SJSA1 (cell line): ENCODE data around the gene VENTX. TPM values are rescaled to one million over a fixed set of nuclear protein-coding genes. Genes with fewer than 3 reads are reported as not detected.

Source experiments
- DNase-seq, 2 experiments: peaks; one replicate each; pipeline ENCODE4 v3.0.0-alpha.2; 2015 to 2020; ENCODE audit warnings: low spot score in 2 of 2, low read depth in 1 of 2
- H3K27ac ChIP-seq: fragments of 250-450 bp; sonication (Bioruptor Pico); 2 replicates; pipeline ENCODE4 v1.5.1; 2020; ENCODE audit warnings: mild to moderate bottlenecking, moderate library complexity
- H3K27me3 ChIP-seq: fragments of 250-450 bp; sonication (Bioruptor Pico); replicated peaks from 2 replicates; pipeline ENCODE4 v1.5.1; 2020; ENCODE audit warnings: mild to moderate bottlenecking, moderate library complexity
- H3K36me3 ChIP-seq: fragments of 250-450 bp; sonication (Bioruptor Pico); 2 replicates; pipeline ENCODE4 v1.5.1; 2020; ENCODE audit warnings: mild to moderate bottlenecking
- H3K4me1 ChIP-seq: fragments of 250-450 bp; sonication (Bioruptor Pico); replicated peaks from 2 replicates; pipeline ENCODE4 v1.6.1; 2021; ENCODE audit warnings: mild to moderate bottlenecking
- H3K4me3 ChIP-seq: fragments of 250-450 bp; sonication (Bioruptor Pico); 2 replicates; pipeline ENCODE4 v1.5.1; 2020; ENCODE audit warnings: mild to moderate bottlenecking
- H3K9me3 ChIP-seq: fragments of 250-450 bp; sonication (Bioruptor Pico); replicated peaks from 2 replicates; pipeline ENCODE4 v1.5.1; 2020; ENCODE audit warnings: mild to moderate bottlenecking
- total RNA-seq: library from RNA; depleted of rRNA; stranded (reverse); fragments of >200 nt; shearing (Covaris generic); gene quantifications from 2 replicates; pipeline ENCODE4 v1.2.3, GENCODE V29; 2014

The VENTX gene
- total RNA-seq, 1 experiment from 2014 or later = not detected

DNA sequence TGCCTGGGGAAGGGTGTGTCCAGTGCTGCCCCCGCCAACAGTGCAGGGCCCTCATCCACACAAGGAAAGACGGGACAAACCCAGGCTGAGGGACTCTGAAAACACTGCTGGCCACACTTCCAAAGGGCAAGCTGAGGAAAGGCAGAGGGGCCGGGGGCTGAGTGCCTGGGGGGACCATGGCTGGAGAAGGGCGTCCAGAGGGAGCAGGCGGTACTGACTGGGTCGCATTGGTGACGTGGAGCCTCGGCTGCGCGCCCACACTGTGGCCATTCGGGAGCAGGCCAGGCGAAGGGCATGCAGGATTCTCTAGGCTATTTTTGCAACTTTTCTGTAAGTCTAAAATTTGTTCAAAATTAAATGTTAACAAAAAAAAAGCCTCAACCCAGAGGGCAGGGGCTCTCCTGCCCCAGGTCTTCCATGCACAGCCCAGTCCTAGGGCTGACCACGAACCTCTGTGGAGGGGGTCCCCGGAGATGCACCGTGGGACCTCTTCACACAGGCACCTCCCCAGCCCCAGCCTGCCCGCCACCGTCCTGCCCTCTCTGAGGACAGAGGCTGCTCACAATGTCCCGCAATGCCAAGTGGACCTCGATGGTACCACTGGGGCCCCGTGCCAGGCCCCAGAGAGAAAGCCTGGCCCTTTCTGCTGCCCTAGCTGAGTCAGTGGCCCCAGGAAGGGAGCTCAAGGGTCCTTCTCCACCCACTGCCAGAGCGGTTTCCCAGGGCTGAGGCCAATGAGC lies 28.6 kb downstream of the VENTX start:
- Histone ChIP-seq H3K9me3 (peaks cover 3% of the 10 kb centered on the region; the same call in 1 of the 2 replicates), H3K36me3 (peaks cover 2% of the 10 kb centered on the region; the same call in 1 of the 2 replicates), H3K4me1 (peaks cover 5% of the 10 kb centered on the region), H3K27me3 (no peaks in the 10 kb centered on the region; the same call in 1 of the 2 replicates), H3K27ac (no peak overlapping the region), H3K4me3 (no peak overlapping the region)
- DNase-seq = no peak

DNA sequence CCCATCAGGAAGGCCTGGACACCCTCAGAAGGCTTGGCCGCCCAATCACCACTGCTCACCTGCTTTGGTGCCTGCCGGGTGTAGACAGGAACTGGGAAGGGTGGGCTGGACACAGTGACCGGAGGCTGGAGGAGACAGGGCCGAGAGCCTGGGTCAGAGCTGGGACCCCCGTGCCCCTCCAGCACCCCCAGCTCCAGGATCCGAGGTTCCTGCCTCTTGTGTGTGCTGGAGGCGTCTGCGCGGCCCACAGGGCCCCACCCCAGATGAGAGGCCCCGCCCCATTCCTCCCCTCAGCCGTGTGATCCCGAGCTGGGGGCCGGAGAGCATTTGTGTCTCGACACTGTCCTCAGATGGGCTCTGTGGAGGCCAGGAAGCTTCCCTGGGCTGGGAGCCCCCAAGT lies 29.6 kb downstream of the VENTX start:
- DNase-seq = no peak

DNA sequence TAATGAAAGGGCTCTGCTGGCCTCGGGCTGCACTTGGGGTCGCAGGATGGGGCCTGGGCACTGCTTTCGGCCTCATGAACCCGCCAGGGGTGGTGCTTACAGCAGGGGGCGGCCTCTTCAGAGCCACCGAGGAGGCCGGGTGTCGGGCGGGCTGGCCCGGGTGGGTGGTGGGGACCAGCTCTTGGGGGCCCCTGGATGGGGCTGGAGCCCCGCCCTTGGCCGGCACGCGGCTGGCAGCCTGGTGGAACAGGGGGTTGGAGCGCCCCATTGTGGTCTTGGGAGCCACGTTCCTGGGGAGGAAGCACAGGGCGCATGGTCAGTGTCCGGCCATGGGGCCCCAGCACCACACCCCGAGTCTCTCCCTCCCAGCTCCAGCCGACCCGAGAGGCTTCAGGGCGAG lies 30.2 kb downstream of the VENTX start:
- no peaks in the 10 kb centered on the region; the same call in 1 of the 2 replicates for H3K27me3 ChIP-seq
- no peak overlapping the region for H3K4me3 ChIP-seq
- no peaks in the 10 kb centered on the region for H3K36me3 ChIP-seq
- H3K4me1 ChIP-seq = no peaks in the 10 kb centered on the region
- H3K27ac ChIP-seq = no peak overlapping the region
- no peak for DNase-seq
- no peaks in the 10 kb centered on the region for H3K9me3 ChIP-seq

More for the DNA sequence above, 29.6 kb downstream of the VENTX start:
- no peak overlapping the region for H3K27ac ChIP-seq
- no peaks in the 10 kb centered on the region for H3K4me1 ChIP-seq
- no peaks in the 10 kb centered on the region for H3K36me3 ChIP-seq
- no peaks in the 10 kb centered on the region for H3K9me3 ChIP-seq
- H3K27me3 ChIP-seq = no peaks in the 10 kb centered on the region; the same call in 1 of the 2 replicates
- H3K4me3 ChIP-seq = no peak overlapping the region

DNA sequence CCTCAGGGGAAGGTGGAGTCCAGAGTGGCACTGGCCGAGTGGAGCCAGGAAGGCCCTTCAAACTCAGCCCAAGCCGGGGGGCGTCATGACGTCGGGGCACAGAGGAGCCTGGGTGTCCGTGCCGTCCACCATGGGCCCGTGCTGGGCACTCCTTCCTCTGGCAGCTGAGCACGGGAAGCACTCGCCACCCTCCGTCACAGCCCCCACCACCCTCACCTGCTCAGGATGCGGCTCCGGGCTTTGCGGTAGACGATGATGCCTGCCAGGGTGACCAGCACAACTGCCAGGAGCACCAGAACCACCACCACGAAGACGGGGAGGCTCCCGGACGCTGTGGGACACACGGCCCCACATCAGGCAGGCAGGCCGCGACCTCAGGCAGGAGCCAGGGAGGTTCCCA lies 30.9 kb downstream of the VENTX start:
- H3K27ac ChIP-seq = no peak overlapping the region
- H3K4me1 ChIP-seq = no peaks in the 10 kb centered on the region

DNA sequence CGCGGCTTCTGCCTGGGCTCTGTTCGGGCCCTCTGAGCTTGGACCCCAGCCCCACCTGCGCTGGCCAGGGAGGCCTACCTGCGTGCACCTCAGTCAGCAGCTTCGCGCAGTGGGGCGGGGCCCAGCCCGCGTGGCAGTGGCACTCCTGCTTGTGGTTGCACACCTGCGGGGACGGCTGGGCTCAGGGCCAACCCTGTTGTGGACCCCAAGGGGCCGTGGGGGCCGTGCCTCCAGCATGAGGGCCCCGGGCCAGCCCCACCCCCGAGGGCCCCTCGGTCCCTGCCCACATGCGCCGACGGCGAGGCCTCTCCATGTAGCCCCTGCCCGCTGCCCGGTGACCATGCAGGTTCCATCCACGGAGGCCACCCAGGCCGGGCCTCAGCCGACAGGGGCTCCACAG lies 31.7 kb downstream of the VENTX start:
- Histone ChIP-seq H3K9me3 (no peaks in the 10 kb centered on the region), H3K27ac (no peak overlapping the region), H3K27me3 (no peaks in the 10 kb centered on the region)

More for the DNA sequence above, 30.9 kb downstream of the VENTX start:
- DNase-seq = no peak
- H3K36me3 ChIP-seq = no peaks in the 10 kb centered on the region
- H3K4me3 ChIP-seq = no peak overlapping the region
- no peaks in the 10 kb centered on the region for H3K9me3 ChIP-seq
- H3K27me3 ChIP-seq = no peaks in the 10 kb centered on the region

DNA sequence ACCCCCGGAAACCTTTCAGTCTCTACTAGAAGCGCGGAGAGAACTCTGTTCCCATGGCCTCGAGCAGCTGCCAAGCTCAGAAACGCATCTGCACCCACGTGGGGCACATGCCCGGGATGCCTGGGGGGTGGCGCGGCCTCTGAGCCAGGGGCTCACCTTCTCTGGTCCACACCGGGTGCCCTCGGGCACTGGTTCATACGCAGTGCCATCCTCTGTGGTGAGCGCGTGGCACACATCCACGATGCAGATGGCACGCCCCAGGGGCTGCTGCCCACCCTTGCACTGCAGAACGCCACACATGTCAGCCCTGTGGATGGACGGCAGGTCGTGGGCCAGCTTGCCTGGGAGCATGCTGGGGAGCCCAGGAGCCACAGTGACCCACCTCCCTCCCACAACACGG lies 32.5 kb downstream of the VENTX start:
- H3K36me3 ChIP-seq = no peaks in the 10 kb centered on the region
- H3K4me3 ChIP-seq = no peak overlapping the region
- H3K9me3 ChIP-seq = no peaks in the 10 kb centered on the region
- H3K27me3 ChIP-seq = no peaks in the 10 kb centered on the region; the same call in 1 of the 2 replicates
- no peak for DNase-seq
- H3K27ac ChIP-seq = no peak overlapping the region
- H3K4me1 ChIP-seq = no peaks in the 10 kb centered on the region

More for the DNA sequence above, 31.7 kb downstream of the VENTX start:
- Histone ChIP-seq H3K36me3 (no peaks in the 10 kb centered on the region), H3K4me1 (no peaks in the 10 kb centered on the region), H3K4me3 (no peak overlapping the region)
- no peak for DNase-seq

DNA sequence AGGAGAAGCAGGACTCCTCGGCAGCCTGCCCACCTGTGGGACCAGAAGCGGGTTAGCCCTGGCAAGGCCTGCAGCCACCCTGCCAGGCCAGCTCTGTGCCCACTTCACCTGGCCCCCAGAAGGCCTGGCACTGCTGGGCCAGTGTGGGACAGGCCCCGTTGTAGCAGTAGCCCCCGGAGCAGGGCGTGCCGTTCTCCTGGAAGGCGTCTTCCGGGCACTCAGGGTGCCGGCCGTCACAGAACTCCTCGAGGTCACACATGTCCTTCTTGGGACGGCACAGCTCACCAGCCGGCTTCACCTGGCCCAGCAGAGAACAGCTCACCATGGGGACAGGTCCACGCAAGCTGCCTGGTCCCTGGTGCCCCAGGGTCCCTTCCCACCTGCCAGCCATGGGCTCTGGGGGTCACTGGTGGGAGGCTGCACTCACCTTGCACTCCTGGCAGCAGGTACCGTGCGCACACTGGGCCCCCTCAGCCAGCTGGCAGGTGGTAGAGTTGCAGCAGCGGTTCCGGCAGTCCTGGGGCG lies 33.2 kb downstream of the VENTX start:
- H3K36me3 ChIP-seq = no peaks in the 10 kb centered on the region
- no peaks in the 10 kb centered on the region for H3K9me3 ChIP-seq
- no peaks in the 10 kb centered on the region for H3K4me1 ChIP-seq
- no peak overlapping the region for H3K4me3 ChIP-seq
- H3K27ac ChIP-seq = no peak overlapping the region
- DNase-seq = no peak
- H3K27me3 ChIP-seq = peaks cover 6% of the 10 kb centered on the region; the same call in 1 of the 2 replicates

DNA sequence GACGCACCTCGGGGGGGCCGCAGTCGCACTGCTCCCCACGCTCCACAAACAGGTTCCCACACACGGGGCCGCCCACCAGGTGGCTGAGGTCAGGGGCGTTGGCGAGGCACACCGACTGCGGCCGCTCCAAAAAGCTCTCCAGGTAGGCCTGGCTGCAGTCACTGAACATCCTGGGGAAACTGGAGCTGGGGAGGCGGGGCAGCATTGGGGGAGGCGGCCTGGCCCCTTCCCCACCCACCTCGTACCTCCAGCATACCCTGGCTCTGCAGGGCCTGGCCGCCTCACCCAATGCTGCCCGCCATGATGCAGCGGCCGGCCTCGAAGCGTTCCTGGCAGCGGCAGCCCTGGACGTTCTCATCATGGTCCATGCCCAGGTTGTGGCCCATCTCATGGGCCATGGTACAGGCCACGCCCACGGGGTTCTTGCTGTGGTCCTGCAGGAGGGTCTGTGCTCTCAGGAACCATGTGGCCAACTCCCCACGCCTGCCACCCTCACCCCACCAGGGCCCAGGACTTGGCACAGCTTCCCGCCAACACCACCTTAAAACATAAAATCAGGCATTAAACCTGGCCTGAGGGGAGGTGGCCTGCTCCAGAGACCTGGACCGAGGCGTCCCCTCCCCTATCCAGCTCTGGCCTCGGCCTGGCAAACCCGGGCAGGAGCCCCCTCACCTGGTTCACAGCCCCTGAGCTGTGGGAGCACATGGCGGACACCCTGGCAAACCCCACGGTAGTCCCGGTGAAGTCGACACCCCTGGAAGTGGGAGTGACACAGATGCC lies 34.1 kb downstream of the VENTX start:
- Histone ChIP-seq H3K4me3 (no peak overlapping the region), H3K27me3 (peaks cover 15% of the 10 kb centered on the region)
- no peak for DNase-seq

DNA sequence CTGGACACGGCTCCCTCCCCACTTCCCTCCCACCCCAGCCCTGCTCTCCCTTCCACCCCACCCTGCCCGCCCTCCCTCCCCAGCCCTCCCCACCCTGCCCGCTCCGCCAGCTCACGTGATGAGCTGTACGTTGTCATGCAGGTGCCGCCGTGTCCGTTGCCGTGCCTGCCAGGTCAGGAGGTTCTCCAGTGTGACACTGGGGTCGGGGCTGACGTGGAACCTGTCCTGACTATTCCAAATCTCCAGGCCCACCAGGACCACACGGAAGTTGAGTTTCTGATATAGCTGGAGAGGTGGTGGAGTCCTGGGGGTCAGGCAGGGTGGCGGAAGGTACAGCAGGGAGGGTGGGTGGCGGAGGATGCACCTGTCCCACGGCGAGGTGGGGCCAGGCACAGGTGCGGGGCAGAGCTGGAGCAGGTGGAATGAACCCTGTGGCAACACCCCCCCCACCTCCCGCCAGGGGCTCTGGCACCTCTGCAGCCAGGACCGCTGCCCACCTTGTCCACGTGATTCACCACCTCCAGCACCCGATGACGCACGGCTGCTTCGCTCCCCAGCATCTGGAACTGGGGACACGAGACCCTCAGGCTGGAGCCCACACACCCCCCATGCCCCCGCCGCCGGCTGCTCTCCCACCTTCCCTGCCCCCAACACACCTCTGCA lies 34.8 kb downstream of the VENTX start:
- Histone ChIP-seq H3K4me1 (no peaks in the 10 kb centered on the region), H3K9me3 (no peaks in the 10 kb centered on the region), H3K4me3 (no peak overlapping the region), H3K27ac (no peak overlapping the region), H3K36me3 (no peaks in the 10 kb centered on the region), H3K27me3 (peaks cover 17% of the 10 kb centered on the region)
- no peak for DNase-seq

More for the DNA sequence above, 34.1 kb downstream of the VENTX start:
- Histone ChIP-seq H3K27ac (no peak overlapping the region), H3K36me3 (no peaks in the 10 kb centered on the region), H3K9me3 (no peaks in the 10 kb centered on the region), H3K4me1 (no peaks in the 10 kb centered on the region)

DNA sequence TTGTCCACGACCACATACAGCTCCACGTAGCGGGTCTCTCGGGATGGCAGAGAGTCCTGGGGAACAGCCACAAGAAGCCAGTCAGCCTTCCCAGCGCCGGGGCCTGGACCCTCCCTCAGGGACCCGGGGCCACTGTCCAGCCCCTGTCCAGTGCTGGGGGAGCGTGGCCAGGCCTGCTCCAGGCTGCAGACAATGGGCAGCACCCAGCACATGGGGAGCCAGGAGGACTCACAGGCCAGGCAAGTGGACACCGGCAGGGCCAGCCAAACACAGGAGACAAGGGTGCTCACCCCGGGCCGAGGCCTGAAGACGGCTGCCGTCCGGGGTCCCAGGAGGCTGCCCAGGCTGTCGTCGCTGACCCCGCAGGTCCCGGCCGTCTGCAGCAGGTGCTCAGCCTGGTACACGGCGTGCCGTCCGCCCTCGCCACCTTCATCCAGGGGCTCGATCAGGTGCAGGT lies 35.3 kb downstream of the VENTX start:
- H3K4me1 ChIP-seq = no peaks in the 10 kb centered on the region
- DNase-seq = no peak
- H3K27ac ChIP-seq = no peak overlapping the region
- H3K9me3 ChIP-seq = no peaks in the 10 kb centered on the region
- no peaks in the 10 kb centered on the region for H3K36me3 ChIP-seq
- peaks cover 17% of the 10 kb centered on the region for H3K27me3 ChIP-seq
- H3K4me3 ChIP-seq = no peak overlapping the region

DNA sequence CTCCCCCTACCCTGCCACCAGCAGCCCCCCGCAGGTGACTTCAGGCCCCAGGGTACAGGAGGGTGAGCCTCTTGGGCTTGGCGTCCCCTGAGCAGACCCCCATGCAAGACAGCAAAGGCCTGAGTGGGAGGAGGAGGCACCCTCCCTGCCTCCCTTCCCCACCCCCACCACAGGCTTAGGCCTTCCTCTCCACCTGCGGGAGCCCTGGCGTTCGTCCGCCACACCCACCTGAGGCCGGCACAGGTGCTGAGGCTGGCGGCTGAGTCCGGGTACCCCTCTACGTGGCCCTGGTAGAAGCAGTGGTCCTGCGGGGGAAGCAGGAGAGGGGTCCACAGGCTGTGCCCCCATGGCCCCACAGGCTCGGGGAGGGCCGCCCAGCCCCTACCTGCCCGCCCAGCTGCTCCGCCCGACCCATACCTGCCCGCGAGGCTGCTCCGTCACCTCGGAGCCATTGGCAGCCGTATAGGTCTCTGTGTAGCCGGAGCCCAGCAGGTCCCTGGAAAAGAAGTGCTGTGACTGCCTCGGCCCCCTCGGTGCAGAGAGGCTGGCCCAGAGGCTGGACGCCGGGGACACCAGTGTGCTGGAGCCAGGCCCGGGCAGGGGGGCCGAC lies 36.0 kb downstream of the VENTX start:
- Histone ChIP-seq H3K4me1 (no peaks in the 10 kb centered on the region), H3K4me3 (no peak overlapping the region), H3K27ac (no peak overlapping the region), H3K27me3 (peaks cover 17% of the 10 kb centered on the region), H3K36me3 (peaks cover 2% of the 10 kb centered on the region), H3K9me3 (no peaks in the 10 kb centered on the region)
- DNase-seq = no peak

DNA sequence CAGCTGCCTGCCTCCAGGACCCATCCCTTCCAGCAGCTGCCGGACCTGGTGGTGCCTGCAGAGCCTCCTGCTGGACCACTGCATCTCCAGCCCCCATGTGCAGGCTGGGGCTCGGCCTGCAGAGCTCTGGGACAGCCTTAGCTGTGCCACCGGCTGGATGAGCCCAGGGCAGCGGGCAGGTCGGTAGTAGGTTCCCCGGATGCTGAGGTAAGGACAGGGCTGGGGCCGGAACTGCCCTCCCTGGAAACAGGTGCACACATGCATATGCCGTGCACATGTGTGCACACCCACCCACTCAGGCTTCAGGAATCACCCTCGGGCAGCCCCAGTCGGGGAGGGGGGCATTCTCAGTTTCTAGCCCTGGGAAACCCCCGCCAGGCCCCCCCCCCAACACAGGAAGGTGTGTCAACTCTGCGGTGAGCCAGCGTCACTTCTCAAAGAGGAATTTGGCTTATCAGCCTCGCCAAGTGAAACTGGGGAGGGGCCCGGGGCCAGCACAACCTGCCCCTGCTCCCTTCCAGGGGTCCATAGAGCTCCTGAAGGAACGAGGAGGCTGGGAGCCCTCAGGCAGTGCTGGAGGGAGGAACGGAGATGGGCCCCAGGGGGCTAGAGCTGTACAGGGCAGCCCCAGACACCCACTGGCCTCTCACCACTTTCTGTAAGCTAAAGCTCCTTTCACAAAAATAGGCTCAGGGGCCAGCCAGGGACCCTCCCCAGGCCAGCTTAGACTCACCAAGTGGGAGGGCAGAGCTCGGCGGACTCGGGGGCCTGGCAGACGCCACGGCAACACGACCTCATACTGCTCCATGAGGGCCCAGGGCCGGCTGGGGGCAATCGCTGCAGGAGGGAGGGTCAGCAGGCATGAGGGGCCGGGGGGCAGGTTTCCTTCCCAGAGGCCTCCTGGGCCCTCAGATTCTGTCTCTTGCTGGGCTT lies 37.4 kb downstream of the VENTX start:
- no peak overlapping the region for H3K4me3 ChIP-seq
- H3K36me3 ChIP-seq = peaks cover 13% of the 10 kb centered on the region
- no peaks in the 10 kb centered on the region for H3K9me3 ChIP-seq
- H3K4me1 ChIP-seq = no peaks in the 10 kb centered on the region
- peaks cover 17% of the 10 kb centered on the region for H3K27me3 ChIP-seq
- H3K27ac ChIP-seq = no peak overlapping the region
- DNase-seq = no peak
